Measurements from ENCODE around the gene TNNI2.

DNA sequence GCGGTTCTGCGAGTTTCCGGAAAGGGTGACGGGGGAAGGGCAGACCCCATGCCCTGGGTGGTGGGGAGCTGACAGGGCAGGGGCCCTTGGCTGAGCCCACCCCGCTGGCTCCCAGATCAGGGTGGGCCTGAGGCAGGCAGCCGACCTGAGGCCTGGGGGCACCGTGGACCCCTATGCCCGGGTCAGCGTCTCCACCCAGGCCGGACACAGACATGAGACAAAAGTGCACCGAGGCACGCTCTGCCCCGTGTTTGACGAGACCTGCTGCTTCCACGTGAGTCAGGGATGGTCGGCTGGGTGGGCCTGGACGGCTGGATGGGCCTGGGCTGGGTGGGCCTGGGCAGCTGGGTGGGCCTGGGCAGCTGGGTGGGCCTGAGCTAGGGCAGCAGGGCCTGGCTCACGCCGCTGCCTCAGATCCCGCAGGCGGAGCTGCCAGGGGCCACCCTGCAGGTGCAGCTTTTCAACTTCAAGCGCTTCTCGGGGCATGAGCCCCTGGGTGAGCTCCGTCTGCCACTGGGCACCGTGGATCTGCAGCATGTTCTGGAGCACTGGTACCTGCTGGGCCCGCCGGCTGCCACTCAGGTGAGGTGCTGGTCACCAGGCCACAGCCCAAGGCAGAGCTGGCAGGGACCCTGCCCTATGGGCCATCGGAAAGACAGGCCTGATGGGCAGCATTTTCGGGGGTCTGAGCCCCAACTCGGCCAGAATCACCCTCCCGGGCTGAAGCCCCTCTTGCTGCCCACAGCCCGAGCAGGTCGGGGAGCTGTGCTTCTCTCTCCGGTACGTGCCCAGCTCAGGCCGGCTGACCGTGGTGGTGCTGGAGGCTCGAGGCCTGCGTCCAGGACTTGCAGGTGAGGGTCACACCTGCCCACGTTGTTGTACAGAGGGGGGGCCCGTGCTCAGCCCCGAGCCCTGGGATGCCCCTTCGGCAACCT lies 2.5 kb upstream of the TNNI2 start:
- TF ChIP-seq, protein P1, sequence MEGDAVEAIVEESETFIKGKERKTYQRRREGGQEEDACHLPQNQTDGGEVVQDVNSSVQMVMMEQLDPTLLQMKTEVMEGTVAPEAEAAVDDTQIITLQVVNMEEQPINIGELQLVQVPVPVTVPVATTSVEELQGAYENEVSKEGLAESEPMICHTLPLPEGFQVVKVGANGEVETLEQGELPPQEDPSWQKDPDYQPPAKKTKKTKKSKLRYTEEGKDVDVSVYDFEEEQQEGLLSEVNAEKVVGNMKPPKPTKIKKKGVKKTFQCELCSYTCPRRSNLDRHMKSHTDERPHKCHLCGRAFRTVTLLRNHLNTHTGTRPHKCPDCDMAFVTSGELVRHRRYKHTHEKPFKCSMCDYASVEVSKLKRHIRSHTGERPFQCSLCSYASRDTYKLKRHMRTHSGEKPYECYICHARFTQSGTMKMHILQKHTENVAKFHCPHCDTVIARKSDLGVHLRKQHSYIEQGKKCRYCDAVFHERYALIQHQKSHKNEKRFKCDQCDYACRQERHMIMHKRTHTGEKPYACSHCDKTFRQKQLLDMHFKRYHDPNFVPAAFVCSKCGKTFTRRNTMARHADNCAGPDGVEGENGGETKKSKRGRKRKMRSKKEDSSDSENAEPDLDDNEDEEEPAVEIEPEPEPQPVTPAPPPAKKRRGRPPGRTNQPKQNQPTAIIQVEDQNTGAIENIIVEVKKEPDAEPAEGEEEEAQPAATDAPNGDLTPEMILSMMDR (IDR thresholded peaks at IDR 0.05; ENCODE audit: low read depth, low read length, missing input control): no peak
- TF ChIP-seq, protein P2, sequence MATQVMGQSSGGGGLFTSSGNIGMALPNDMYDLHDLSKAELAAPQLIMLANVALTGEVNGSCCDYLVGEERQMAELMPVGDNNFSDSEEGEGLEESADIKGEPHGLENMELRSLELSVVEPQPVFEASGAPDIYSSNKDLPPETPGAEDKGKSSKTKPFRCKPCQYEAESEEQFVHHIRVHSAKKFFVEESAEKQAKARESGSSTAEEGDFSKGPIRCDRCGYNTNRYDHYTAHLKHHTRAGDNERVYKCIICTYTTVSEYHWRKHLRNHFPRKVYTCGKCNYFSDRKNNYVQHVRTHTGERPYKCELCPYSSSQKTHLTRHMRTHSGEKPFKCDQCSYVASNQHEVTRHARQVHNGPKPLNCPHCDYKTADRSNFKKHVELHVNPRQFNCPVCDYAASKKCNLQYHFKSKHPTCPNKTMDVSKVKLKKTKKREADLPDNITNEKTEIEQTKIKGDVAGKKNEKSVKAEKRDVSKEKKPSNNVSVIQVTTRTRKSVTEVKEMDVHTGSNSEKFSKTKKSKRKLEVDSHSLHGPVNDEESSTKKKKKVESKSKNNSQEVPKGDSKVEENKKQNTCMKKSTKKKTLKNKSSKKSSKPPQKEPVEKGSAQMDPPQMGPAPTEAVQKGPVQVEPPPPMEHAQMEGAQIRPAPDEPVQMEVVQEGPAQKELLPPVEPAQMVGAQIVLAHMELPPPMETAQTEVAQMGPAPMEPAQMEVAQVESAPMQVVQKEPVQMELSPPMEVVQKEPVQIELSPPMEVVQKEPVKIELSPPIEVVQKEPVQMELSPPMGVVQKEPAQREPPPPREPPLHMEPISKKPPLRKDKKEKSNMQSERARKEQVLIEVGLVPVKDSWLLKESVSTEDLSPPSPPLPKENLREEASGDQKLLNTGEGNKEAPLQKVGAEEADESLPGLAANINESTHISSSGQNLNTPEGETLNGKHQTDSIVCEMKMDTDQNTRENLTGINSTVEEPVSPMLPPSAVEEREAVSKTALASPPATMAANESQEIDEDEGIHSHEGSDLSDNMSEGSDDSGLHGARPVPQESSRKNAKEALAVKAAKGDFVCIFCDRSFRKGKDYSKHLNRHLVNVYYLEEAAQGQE (IDR thresholded peaks at IDR 0.05): no peak
- no peak for TF ChIP-seq GABPA (IDR thresholded peaks at IDR 0.05 in 1 of 2, conservative IDR thresholded peaks at IDR 0.05 in 1 of 2)
